ENCODE results near the gene PDIA6.

The PDIA6 gene

GRCh38 chr2:10760794-10761504 is 51.6 kb downstream of the PDIA6 start:
- no peak for DNase-seq

- no peak for DNase-seq
Measured at GRCh38 chr2:10759151-10759714, 53.4 kb downstream of the PDIA6 start.

GRCh38 chr2:10757814-10758286 is 54.7 kb downstream of the PDIA6 start:
- no peak for DNase-seq

GRCh38 chr2:10755621-10756020 is 57.0 kb downstream of the PDIA6 start:
- no peak for DNase-seq

GRCh38 chr2:10753876-10754275 is 58.7 kb downstream of the PDIA6 start:
- no peak for DNase-seq

- DNase-seq: no peak
Measured at GRCh38 chr2:10753156-10753555, 59.4 kb downstream of the PDIA6 start.

GRCh38 chr2:10752236-10752635 is 60.3 kb downstream of the PDIA6 start:
- no peak for DNase-seq

GRCh38 chr2:10750610-10751009 is 62.0 kb downstream of the PDIA6 start:
- no peak for DNase-seq

- no peak for DNase-seq
Measured at GRCh38 chr2:10742666-10743065, 69.9 kb downstream of the PDIA6 start.

GRCh38 chr2:10741139-10741538 is 71.4 kb downstream of the PDIA6 start:
- no peak for DNase-seq

- no peak for DNase-seq
Measured at GRCh38 chr2:10740226-10740625, 72.4 kb downstream of the PDIA6 start.

- DNase-seq: no peak
Measured at GRCh38 chr2:10738192-10738591, 74.4 kb downstream of the PDIA6 start.

GRCh38 chr2:10733980-10734379 is 78.6 kb downstream of the PDIA6 start:
- no peak for DNase-seq

GRCh38 chr2:10733566-10733925 is 79.0 kb downstream of the PDIA6 start:
- no peak for DNase-seq

All from stimulated activated CD4-positive, alpha-beta T cell treated with anti-CD3 and anti-CD28 coated beads, Interleukin-4, amount 100 ng/mL, for 24 hours (primary cell).